AG08396 (cell line): ENCODE data around the gene MAP2K2.
A peak's percentile ranks its signal among the peaks of the same experiment; 100 is the strongest.
"Not testable (repeated sequence)": the region's sequence is repeated elsewhere in the genome, so short reads cannot be mapped to it uniquely, and the experiment has no call there.

Experiments
- DNase-seq: peaks from one replicate; pipeline ENCODE4 v3.0.0; 2012; ENCODE audit warnings: low spot score, mixed read lengths

MAP2K2 gene

DNA sequence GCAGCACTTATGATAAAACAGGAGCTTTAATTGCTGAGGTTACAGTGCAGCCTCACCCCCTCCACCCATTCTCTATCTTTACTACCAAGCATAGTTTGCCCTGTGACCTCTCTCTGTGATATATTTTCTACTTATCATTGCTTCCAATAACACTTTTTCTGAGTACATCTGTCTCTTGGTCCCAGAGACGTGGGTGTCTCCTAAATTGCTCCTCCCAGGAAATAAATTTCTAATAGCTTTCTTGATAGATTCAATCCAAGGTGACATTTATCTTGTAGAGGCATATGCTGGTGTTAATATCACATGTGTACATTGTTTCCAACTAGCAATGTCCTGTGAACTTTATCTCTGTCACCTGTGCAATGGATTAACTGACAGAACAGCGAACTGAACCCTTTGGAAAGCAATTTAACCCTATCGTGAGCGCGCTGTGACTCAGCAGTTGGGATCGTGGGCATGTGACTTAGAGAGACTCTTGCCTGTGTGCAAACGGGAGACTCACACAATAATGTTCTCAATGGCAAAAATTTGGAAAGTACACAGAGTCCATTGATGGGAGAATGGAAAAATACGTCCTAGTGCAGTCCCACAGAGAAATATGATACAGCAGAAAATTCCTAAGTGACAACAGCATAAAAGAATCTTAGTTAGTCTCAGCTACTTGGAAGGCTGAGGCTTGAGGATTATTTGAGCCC lies 7.0 kb upstream of the MAP2K2 start:
- peak; percentile 71 for DNase-seq

DNA sequence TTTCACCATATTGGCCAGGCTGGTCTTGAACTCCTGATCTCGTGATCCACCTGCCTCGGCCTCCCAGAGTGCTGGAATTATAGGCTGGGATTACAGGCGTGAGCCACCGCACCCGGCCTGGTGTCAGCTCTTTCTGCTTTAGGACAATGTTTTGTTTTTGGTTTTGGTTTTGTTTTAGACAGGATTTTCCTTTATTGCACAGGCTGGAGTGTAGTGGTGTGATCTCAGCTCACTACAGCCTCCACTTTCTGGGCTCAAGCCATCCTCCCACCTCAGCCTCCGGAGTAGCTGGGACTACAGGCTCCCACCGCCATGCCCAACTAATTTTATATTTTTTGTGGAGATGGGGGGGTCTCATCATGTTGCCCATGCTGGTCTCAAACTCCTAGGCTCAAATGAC lies 5.1 kb upstream of the MAP2K2 start:
- DNase-seq = not testable (repeated sequence)

DNA sequence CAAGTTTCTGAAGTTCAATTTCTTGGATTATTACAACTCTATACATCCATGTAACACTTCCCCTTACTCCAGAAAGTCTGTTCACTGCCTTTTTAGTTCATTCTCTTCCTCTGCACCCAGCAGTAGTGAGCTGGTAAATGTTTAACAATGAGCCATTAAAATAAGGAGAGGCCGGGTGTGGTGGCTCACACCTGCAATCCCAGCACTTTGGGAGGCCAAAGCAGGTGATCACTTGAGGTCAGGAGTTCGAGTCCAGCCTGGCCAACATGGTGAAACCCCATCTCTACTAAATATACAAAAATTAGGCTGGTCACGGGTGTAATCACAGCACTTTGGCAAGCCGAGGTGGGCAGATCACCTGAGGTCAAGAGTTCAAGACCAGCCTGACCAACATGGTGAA lies 3.4 kb upstream of the MAP2K2 start:
- DNase-seq = not testable (repeated sequence)

DNA sequence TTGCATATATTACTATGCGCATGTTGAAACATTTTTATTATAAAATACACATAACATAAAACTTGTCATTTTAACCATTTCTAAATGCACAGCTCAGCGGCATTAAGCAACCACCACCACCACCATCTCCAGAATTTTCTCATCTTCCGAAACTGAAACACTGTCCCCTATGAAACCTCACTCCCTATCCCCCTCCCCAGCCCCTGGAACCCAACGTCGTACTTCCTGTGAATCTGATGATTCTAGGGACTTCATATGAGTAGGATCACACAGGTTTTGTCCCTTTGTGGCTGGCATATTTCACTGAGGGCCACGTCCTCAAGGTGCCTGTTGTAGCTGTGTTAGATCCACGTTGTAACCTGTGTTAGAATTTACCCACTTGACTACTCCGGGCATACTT lies 716 bp upstream of the MAP2K2 start:
- DNase-seq = no peak

DNA sequence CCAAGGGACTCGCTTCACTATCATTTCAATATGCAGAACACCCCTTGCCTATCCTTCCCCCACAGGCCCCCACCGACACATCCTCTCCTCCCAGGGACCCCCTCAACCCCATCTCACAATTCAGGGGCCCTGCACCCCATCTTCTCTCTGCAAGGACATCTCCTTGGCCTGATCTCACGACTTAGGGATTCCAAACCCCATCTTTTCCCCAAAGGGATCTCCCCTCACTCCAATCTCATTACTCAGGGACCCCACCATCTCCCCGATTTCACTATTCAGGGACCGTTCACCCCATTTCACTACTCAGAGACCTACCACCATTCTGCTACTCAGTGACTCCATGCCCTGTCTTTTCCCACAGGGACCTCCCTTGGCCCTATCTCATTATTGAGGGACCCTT lies 1.4 kb downstream of the MAP2K2 start:
- no peak for DNase-seq

DNA sequence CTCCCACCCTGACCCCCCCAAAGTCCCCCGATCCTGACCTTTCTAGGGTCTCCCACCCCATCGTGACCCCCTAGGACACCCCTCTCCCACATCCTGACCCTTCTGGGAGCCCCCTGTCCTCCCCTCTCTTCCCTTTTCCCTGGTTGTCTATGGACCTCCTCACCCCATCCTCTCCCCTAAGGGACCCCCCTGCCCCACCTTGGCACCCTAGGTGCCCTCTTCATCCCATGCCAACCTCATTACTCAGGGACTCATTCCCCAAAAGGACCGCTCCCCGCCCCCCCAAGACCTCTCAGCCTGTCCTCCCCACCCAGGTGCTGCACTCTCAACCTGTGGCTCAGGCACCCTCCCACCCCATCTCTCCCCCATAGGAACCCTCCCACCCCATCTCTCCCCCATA lies 2.1 kb downstream of the MAP2K2 start:
- DNase-seq = no peak

DNA sequence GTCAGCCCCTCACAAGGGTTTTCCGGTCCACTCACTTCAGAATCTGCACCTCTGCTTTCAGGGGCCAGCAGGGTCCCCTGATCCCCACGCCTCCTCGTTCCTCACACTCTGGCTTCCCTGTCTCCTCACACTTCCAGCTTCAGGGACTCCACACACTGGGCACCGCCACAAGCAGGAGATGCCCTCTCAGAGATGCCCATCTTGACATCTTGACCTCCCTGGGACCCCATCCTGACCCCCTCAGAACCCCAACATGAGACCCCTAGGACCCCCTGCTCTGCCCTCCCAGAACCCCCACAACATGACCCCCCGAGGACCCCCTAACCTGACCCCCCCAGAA lies 2.7 kb downstream of the MAP2K2 start:
- DNase-seq = no peak

DNA sequence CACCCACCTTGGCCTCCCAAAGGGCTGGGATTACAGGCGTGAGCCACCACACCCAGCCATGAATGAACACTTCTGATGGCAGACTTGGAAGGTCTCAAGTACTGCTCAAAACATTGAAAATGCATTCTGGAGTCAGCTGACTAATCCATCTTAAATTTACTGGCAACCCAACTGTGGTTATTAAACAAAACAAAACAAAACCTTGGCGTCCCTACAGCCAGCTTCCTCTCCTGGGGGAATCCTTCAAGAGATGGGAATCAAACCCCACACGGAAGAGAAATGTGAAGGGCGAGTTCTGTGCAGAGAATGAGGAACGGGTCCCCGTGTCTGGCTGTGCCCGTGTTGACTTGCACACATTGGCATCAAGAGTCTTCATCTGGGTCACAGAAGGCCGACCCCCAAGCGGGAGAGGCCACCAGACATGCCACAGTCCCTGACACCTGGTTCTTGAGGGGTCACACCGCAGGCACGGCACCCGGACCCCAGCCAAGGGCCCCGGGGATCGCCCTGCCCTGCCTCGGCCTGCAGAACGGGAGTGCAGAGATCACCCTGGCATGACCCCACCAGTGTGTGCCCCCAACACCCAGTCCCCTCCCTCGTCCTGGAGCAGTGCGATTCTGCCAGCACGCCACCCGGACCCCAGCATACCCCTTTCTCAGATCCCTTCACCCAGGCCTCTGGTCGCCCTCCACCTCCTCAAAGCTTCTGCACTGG lies 3.2 kb downstream of the MAP2K2 start:
- peak; percentile 62 for DNase-seq

DNA sequence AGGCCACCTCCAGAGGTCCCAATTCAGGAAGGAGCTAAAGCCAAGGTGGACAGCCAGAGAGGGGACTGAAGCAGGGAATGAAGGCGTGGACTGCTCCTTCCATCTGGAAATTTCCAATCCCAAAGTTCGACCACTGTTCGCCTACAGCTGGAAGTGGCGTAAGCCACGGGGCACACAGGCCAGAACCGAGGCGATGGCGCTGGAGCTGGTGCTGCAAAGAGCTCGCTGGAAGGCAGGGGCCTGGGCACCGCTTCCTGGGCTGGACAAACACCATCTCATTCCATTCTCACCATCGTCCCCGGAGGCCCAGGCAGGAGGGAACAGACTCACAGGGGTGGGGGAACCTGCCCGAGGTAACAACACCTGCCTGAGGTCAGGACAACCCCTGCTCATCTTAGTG lies 4.2 kb downstream of the MAP2K2 start:
- no peak for DNase-seq

DNA sequence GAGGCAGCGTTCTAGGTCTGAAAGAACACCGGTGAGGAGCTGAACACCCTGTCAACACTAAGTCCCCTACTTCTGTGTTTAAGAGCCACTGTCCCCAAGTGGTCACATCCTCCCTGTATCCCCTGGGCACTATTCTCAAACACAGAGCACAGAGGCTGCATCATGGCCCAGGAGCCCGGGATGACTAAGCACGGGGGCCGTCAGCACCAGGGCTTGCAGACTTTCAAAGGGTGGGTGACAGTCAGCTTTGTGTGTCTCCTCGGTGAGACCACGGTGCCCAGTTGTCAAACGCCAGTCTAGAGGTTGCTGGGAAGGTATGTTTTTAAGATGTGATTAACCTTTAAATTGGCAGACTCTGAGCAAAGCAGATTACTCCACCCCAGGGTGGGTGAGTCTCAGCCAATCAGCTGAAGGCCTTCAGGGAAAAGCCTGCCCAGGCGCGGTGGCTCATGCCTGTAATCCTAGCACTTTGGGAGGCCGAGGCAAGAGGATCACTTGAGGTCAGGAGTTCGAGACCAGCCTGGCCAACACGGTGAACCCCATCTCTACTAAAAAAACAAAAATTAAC lies 8.0 kb downstream of the MAP2K2 start:
- DNase-seq = no peak

DNA sequence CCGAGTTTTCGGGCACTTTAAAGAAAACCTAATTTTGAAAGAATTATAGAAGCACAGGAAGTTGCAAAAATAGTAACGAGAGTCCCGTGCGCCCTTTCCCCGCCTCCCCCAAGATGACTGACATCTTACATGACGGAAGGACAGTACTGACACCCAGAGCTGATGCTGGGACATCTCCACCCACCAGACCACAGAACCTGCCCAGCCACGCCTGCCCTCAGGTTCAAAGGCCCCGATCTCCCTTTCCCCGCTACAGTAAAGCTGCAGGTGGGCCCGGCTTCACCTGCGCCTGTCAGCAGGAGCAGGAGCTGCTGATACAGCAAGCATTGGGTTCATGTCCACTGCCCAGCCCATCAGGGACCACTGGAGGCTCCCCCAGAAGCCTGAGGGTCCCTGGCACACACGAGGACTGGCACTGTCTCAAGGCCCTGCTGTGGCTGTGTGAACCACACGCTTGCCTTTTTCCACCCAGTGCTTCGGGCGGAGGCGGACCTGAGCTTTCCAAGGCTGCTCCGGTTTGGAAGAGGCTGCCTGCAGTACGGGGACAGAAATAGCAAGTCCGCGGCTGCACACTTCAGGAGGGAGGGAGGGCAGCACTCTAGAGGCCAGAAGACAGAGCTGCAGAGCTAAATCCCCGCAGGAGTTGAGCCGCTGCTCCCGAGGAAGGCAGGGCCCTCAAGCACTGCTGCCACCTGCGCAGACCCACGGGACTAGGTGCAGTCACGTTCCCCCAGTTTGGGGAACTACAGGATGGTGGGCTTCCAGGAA lies 8.7 kb downstream of the MAP2K2 start:
- DNase-seq = no peak

DNA sequence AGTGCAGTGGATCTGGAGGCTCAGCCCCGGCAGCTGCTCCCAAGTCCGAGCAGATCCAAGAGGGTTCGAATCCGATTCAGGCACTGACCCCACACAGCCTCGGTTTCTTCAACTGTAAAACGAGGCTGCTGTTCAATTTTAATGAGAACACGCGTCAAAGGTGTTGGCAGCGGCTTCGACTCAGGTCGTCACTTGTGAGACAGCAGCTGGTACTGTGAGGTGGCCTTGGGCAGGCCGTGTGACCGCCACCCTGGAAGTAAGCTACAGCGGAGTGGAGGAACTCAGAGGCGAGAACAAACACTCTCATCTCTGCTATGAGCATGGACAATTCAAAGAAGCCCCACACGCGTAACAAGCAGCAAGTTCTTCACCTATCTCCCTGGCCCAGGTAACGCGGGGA lies 9.7 kb downstream of the MAP2K2 start:
- DNase-seq = no peak

DNA sequence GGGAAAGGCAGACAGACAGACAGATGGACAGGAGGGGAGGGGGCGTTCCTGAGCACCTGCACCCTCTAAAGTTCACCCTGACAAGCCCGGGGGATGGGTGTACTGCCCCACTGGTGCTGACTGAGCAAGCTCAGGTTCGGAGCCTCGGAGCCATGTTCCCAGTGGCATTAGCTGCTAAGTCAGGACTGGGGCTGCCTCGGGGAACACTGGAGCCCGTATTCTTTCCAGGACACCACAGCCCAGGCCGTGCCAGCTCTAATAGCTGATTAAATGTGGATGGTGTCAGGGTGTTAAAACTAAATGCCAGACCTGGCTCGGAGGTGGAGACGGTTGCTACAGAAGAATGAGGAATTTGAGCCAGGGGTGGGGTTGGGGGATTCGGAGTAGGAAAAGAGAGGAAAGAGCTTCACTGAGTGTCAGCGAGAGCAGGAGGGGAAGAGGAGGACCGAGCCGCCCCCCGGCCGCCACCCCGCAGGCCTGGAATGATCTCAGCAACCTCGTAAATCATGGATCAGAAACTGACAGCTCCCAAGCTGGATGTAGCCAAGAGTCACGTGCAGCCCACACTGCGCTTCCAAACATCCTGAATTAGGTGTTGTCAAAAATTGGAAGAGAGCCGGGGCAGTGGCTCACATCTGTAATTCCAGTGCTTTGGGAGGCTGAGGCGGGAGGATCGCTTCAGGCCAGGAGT lies 10.4 kb downstream of the MAP2K2 start:
- DNase-seq = no peak

DNA sequence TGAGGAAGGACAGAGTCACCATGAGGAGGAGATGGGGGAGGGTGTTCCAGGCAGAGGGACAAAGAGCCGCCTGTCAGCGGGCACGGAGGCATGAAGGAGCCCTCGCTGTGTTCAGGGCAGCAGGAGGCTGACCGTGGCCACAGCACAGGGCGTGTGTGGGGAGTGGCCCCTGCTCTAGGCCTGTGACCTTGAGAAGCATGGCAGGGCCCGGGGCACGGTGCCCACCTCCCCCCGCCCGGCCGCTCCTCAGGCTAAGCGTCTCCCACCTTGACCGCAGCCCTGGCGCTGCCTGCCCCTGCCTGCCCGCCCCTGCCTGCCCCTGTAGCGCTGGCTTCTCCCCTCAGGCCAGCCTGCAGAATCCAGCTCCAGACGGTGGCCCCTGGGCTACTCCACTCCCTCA lies 11.6 kb downstream of the MAP2K2 start:
- DNase-seq = no peak

DNA sequence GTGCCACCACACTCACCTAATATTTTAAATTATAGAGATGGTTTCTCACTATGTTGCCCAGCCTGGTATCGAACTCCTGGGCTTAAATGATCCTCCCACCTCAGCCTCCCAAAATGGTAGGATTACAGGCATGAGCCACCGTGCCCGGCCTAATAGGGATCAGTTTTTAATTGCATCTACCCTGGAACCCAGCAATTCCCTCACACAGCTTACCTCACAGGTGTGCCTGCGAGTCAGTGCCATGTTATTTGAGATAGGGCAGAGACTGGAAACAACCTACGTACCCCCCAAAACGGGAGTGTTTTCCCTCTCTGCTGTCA lies 14.3 kb downstream of the MAP2K2 start:
- no peak for DNase-seq

DNA sequence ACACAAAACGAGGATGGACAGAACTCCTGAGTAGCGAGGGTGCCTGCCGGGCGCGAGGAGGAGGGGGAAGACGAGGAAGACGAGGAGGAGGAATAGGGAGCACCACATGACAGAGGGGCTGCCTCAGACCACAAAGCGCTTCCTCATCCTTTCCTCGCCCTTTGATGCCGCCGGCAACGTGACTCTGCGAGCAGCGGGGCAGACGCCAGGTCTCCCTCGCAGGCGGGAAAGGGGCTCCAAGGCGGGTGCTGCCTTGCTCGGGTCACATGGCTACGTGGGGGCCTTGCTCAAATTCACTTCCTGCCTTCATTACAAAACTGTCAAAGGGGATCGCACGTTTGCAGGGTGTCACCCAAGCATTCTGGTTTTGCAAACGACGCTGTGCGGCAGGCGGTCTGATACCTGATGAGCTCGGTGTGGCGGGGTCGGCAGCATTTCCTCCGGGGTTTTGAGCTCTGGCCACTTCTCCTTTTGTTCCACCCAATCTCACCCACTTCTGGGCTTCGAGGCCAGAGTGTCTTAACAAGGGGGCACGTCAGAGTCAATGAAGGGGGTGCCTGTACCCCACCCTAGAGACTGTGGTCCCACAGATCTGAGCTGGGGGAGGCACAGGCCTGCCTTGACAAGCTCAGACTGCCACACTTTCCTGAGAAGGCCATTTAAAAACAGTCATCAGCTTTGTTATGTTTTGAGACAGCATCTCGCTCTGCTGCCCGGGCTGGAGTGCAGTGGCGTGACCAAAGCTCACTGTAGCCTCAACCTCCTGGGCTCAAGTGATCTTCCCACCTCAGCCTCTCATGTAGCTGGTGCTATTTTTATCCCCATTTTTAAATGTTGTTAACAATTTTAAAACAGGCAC lies 14.9 kb downstream of the MAP2K2 start:
- DNase-seq = no peak

DNA sequence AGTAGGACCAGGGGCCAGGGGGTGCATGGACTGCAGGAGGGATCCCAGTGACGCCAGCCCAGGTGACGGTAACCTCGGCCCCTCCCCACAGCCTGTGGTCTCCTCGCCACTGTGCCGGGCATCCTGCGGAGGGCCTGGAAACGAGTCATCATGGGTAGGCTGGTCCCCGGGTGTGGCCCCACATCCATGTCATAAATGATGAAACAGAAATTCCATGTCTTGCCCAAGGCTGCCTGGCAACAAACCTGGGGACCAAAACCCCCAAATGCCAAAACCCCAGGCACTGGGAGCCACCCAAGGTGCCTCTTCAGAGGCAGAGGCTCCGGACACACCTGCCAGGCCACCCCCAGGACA lies 20.9 kb downstream of the MAP2K2 start:
- no peak for DNase-seq

DNA sequence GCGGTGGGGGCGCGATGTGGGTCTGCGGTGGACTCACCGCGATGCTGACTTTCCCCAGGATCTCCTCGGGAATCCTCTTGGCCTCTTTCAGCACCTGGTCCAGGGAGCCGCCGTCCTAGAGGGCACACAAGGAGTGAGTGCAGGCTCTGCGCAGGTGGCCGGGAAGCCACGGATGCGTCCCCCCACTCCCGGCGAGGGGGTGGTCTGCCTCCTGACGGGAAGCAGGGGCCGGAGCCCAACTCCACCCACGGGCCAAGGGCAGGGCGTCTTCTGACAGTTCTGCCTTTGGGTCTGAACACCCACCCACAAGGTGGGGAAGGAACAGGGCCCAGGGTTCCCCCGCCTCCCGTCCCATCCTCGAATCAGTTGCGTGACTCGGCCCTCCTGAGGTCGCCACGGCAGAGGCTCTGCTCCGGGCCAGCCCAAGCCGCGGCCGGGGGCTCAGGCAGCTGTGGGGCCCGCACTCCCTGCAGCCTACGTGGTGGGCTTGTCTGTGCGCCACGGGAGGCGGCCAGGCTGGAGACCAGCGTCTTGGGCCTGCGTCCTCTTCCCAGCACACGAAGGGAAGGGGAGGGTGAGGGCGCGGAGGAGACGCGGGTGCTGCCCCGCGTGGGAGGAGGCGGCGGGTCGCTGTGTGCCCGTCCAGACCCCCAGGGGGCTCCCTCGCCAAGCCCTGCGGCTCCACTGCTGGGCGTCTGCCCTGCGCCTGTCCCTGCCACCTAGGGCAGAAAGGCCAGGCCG lies 21.4 kb downstream of the MAP2K2 start:
- DNase-seq = no peak

DNA sequence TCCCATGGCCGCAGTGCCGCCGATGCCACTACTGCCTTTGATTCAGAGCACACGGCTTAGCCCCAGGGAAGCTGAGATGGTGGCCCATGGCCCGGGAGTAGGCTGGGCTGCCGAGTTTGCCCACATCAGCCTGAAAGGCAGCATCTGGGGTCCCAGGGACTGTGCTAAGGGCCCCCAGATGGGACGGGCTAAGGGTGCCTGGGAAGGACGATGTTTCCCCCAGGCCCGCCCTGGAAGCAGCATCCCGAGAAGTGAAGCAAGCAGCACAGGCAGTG lies 22.5 kb downstream of the MAP2K2 start:
- no peak for DNase-seq

DNA sequence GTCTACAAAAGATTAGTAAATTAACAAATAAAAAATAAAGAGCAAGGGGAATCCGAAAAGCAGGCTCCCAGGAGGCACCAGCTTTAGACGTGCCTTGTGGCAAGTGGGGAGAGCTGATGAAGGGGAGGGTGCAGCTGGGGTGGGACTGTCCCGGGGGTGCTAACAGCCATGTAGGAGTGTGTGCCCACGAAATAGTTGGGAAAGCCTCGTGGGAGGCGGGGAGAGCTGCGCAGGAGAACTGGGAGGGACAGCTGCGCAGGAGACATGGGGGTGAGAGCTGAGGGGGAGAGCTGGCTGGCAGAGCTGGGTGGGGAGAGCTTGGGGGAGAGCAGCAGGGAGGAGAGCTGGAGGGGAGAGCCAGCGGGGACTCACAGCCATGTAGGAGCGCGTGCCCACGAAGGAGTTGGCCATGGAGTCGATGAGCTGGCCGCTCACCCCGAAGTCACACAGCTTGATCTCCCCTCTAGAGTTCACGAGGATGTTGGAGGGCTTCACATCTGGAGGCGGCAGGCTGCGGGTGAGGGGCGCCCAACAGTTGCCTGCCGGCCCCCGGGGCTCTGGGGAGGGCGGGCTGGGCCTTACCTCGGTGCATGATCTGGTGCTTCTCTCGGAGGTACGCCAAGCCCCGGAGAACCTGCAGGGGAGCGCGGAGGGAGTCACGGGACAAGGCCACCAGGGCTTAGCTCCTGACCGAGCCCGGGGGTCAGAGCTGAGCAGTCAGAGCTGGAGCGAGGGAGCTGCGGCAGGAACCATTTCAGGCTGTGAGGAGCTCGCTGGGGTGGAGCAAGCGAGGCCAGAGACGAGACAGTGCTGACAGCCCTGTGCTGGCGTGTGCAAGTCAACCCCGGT lies 23.1 kb downstream of the MAP2K2 start:
- DNase-seq = no peak
